ENCODE data around the gene NEK10.
A peak's percentile ranks its signal among the peaks of the same experiment; 100 is the strongest.
"Not testable (repeated sequence)": the region's sequence is repeated elsewhere in the genome, so short reads cannot be mapped to it uniquely, and the experiment has no call there.

Gene NEK10

GRCh38 chr3:27368831-27369607, at the start of gene NEK10:
NEK10 (minus strand) TSS chr3:27369383; CDS start chr3:27352882, 16,501 bp downstream.
- DNase-seq (ENCODE audit: extremely low spot score, insufficient read length, low read depth) (peak; percentile 94), FAIRE-seq (peak; percentile 88)

- DNase-seq (ENCODE audit: extremely low spot score, insufficient read length, low read depth) (no peak), FAIRE-seq (no peak)
These were observed 46.0 kb upstream of the NEK10 start for GRCh38 chr3:27415202-27415601.

- no peak for DNase-seq (ENCODE audit: extremely low spot score, insufficient read length, low read depth)
- FAIRE-seq, result peak; percentile 33
These were observed 23.9 kb upstream of the NEK10 start for GRCh38 chr3:27392950-27393679.

- not testable (repeated sequence) for DNase-seq (ENCODE audit: extremely low spot score, insufficient read length, low read depth); FAIRE-seq
These were observed 23.2 kb upstream of the NEK10 start for GRCh38 chr3:27392414-27392813.

- DNase-seq (ENCODE audit: extremely low spot score, insufficient read length, low read depth) (no peak), FAIRE-seq (no peak)
These were observed 22.6 kb upstream of the NEK10 start for GRCh38 chr3:27391796-27392195.

GRCh38 chr3:27387625-27388024, 18.4 kb upstream of the NEK10 start:
- no peak for FAIRE-seq

GRCh38 chr3:27385504-27385903, 16.3 kb upstream of the NEK10 start:
- DNase-seq (ENCODE audit: extremely low spot score, insufficient read length, low read depth) (no peak), FAIRE-seq (no peak)

More at GRCh38 chr3:27387625-27388024, 18.4 kb upstream of the NEK10 start:
- DNase-seq (ENCODE audit: extremely low spot score, insufficient read length, low read depth), result no peak

GRCh38 chr3:27384191-27384590, 15.0 kb upstream of the NEK10 start:
- DNase-seq (ENCODE audit: extremely low spot score, insufficient read length, low read depth), result no peak
- no peak for FAIRE-seq

GRCh38 chr3:27380433-27381357, 11.5 kb upstream of the NEK10 start:
- FAIRE-seq (peak; percentile 44), DNase-seq (ENCODE audit: extremely low spot score, insufficient read length, low read depth) (no peak)

GRCh38 chr3:27378331-27378730, 9.1 kb upstream of the NEK10 start:
- FAIRE-seq (no peak), DNase-seq (ENCODE audit: extremely low spot score, insufficient read length, low read depth) (no peak)

GRCh38 chr3:27376109-27376772, 7.1 kb upstream of the NEK10 start:
- no peak for FAIRE-seq
- no peak for DNase-seq (ENCODE audit: extremely low spot score, insufficient read length, low read depth)

GRCh38 chr3:27366062-27366591, 3.1 kb downstream of the NEK10 start:
- no peak for FAIRE-seq
- DNase-seq (ENCODE audit: extremely low spot score, insufficient read length, low read depth), result no peak

- FAIRE-seq (peak; percentile 89), DNase-seq (ENCODE audit: extremely low spot score, insufficient read length, low read depth) (no peak)
These were observed 8.8 kb downstream of the NEK10 start for GRCh38 chr3:27360113-27361078.

GRCh38 chr3:27358372-27358771, 10.8 kb downstream of the NEK10 start:
- DNase-seq (ENCODE audit: extremely low spot score, insufficient read length, low read depth), result no peak
- FAIRE-seq, result no peak

- DNase-seq (ENCODE audit: extremely low spot score, insufficient read length, low read depth) (peak; percentile 26), FAIRE-seq (peak; percentile 95)
These were observed 11.4 kb downstream of the NEK10 start for GRCh38 chr3:27357665-27358258.

- FAIRE-seq (no peak), DNase-seq (ENCODE audit: extremely low spot score, insufficient read length, low read depth) (no peak)
These were observed 12.2 kb downstream of the NEK10 start for GRCh38 chr3:27356976-27357375.

GRCh38 chr3:27354588-27355203, 14.5 kb downstream of the NEK10 start:
- no peak for FAIRE-seq
- DNase-seq (ENCODE audit: extremely low spot score, insufficient read length, low read depth), result no peak

GRCh38 chr3:27354161-27354560, 15.0 kb downstream of the NEK10 start:
- FAIRE-seq (no peak), DNase-seq (ENCODE audit: extremely low spot score, insufficient read length, low read depth) (no peak)
